ENCODE results near the gene TBL3. TPM values are rescaled to one million over a fixed set of nuclear protein-coding genes. Genes with fewer than 3 reads are reported as not detected.
"Not testable (repeated sequence)": the region's sequence is repeated elsewhere in the genome, so short reads cannot be mapped to it uniquely, and the experiment has no call there.

TBL3 gene
- total RNA-seq, 1 experiment from 2014 or later = 73.4 TPM

GRCh38 chr16:2009791-2010510, 38.1 kb downstream of the TBL3 start, which contains the start of gene ZNF598 (continued):
- no peak for TF ChIP-seq FOXP4 (CRISPR knock-in tag; IDR thresholded peaks at IDR 0.05)
- no peak for TF ChIP-seq NFE2L1 (CRISPR knock-in tag; IDR thresholded peaks at IDR 0.05)
- no peak for TF ChIP-seq ETV6 (CRISPR knock-in tag; IDR thresholded peaks at IDR 0.05)
- peak; percentile 16; the same call in 1 of the 2 replicates for TF ChIP-seq FOXP1 (CRISPR knock-in tag; IDR thresholded peaks at IDR 0.05; ENCODE audit: borderline replicate concordance)
- no peak for TF ChIP-seq GTF2I (CRISPR knock-in tag; conservative IDR thresholded peaks at IDR 0.05)
- TF ChIP-seq, protein P1, sequence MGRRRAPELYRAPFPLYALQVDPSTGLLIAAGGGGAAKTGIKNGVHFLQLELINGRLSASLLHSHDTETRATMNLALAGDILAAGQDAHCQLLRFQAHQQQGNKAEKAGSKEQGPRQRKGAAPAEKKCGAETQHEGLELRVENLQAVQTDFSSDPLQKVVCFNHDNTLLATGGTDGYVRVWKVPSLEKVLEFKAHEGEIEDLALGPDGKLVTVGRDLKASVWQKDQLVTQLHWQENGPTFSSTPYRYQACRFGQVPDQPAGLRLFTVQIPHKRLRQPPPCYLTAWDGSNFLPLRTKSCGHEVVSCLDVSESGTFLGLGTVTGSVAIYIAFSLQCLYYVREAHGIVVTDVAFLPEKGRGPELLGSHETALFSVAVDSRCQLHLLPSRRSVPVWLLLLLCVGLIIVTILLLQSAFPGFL (CRISPR knock-in tag; IDR thresholded peaks at IDR 0.05; ENCODE audit: borderline replicate concordance) = no peak
- TF ChIP-seq, protein P2, sequence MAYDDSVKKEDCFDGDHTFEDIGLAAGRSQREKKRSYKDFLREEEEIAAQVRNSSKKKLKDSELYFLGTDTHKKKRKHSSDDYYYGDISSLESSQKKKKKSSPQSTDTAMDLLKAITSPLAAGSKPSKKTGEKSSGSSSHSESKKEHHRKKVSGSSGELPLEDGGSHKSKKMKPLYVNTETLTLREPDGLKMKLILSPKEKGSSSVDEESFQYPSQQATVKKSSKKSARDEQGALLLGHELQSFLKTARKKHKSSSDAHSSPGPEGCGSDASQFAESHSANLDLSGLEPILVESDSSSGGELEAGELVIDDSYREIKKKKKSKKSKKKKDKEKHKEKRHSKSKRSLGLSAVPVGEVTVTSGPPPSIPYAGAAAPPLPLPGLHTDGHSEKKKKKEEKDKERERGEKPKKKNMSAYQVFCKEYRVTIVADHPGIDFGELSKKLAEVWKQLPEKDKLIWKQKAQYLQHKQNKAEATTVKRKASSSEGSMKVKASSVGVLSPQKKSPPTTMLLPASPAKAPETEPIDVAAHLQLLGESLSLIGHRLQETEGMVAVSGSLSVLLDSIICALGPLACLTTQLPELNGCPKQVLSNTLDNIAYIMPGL (CRISPR knock-in tag; IDR thresholded peaks at IDR 0.05) = 0 out of 2 replicates have a peak, but pooled peaks have one; percentile 31
- TF ChIP-seq, protein P3, sequence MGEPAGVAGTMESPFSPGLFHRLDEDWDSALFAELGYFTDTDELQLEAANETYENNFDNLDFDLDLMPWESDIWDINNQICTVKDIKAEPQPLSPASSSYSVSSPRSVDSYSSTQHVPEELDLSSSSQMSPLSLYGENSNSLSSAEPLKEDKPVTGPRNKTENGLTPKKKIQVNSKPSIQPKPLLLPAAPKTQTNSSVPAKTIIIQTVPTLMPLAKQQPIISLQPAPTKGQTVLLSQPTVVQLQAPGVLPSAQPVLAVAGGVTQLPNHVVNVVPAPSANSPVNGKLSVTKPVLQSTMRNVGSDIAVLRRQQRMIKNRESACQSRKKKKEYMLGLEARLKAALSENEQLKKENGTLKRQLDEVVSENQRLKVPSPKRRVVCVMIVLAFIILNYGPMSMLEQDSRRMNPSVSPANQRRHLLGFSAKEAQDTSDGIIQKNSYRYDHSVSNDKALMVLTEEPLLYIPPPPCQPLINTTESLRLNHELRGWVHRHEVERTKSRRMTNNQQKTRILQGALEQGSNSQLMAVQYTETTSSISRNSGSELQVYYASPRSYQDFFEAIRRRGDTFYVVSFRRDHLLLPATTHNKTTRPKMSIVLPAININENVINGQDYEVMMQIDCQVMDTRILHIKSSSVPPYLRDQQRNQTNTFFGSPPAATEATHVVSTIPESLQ (CRISPR knock-in tag; IDR thresholded peaks at IDR 0.05) = no peak
- no peak for TF ChIP-seq MXD4 (CRISPR knock-in tag; IDR thresholded peaks at IDR 0.05; ENCODE audit: borderline replicate concordance)
- no peak for TF ChIP-seq ZNF121 (CRISPR knock-in tag; IDR thresholded peaks at IDR 0.05)
- 0 out of 2 replicates have a peak, but pooled peaks have one; percentile 58 for TF ChIP-seq MYBL2 (CRISPR knock-in tag; IDR thresholded peaks at IDR 0.05)
- TF ChIP-seq ZNF423 (CRISPR knock-in tag; IDR thresholded peaks at IDR 0.05) = no peak
- TF ChIP-seq ZNF138 (CRISPR knock-in tag; conservative IDR thresholded peaks at IDR 0.05) = no peak

DNA sequence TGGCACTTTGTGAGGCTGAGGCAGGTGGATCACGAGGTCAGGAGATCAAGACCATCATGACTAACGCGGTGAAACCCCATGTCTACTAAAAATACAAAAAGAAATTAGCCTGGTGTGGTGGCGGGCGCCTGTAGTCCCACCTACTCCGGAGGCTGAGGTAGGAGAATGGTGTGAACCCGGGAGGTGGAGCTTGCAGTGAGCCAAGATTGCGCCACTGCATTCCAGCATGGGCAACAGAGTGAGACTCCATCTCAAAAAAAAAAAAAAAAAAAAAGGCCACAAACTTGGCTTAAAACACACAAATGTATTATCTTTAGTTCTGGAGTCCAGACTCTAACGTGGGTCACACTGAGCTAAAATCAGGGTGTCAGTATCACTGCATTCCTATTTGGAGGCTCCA, 39.9 kb downstream of the TBL3 start:
- H3K9me3 Mint-ChIP-seq; POLR2A ChIA-PET; H3K4me3 Mint-ChIP-seq; H3K36me3 Mint-ChIP-seq; ATAC-seq; H3K27me3 Mint-ChIP-seq (ENCODE audit: low read depth); DNase-seq (ENCODE audit: low spot score); H3K27ac Mint-ChIP-seq: not testable (repeated sequence)
- CTCF ChIA-PET = interaction anchor here (0.6 to 6.5 kb wide), 5 partner anchors 7 to 504 kb away, joined by 3 to 82 read pairs (median 4); no protein-coding TSS in a partner anchor
- peaks cover 22% of the 10 kb centered on the region for H3K4me1 Mint-ChIP-seq

GRCh38 chr16:2013527-2013926, 41.7 kb downstream of the TBL3 start:
- Mint-ChIP-seq H3K9me3 (no peaks in the 10 kb centered on the region), H3K36me3 (peaks cover 3% of the 10 kb centered on the region; the same call in 1 of the 2 replicates), H3K4me1 (peaks cover 9% of the 10 kb centered on the region), H3K27ac (no peak overlapping the region), H3K4me3 (no peak overlapping the region), H3K27me3 (ENCODE audit: low read depth) (peaks cover 26% of the 10 kb centered on the region)
- POLR2A ChIA-PET = no interaction called here
- ATAC-seq = no peak
- CTCF ChIA-PET = interaction anchor here (0.5 to 6.5 kb wide), 4 partner anchors 9 to 21 kb away, joined by 3 to 82 read pairs (median 4); no protein-coding TSS in a partner anchor
- DNase-seq (ENCODE audit: low spot score) = no peak
- no peak for TF ChIP-seq JAZF1 (CRISPR knock-in tag; IDR thresholded peaks at IDR 0.05)
- TF ChIP-seq, protein P4, sequence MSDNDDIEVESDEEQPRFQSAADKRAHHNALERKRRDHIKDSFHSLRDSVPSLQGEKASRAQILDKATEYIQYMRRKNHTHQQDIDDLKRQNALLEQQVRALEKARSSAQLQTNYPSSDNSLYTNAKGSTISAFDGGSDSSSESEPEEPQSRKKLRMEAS (CRISPR knock-in tag; IDR thresholded peaks at IDR 0.05) = no peak
- no peak for TF ChIP-seq FOXK1 (CRISPR knock-in tag; IDR thresholded peaks at IDR 0.05)
- no peak for TF ChIP-seq ZNF396 (CRISPR knock-in tag; IDR thresholded peaks at IDR 0.05; ENCODE audit: borderline replicate concordance)
- TF ChIP-seq, protein P5, sequence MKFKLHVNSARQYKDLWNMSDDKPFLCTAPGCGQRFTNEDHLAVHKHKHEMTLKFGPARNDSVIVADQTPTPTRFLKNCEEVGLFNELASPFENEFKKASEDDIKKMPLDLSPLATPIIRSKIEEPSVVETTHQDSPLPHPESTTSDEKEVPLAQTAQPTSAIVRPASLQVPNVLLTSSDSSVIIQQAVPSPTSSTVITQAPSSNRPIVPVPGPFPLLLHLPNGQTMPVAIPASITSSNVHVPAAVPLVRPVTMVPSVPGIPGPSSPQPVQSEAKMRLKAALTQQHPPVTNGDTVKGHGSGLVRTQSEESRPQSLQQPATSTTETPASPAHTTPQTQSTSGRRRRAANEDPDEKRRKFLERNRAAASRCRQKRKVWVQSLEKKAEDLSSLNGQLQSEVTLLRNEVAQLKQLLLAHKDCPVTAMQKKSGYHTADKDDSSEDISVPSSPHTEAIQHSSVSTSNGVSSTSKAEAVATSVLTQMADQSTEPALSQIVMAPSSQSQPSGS (CRISPR knock-in tag; IDR thresholded peaks at IDR 0.05; ENCODE audit: borderline replicate concordance, low read depth) = no peak
- no peak for TF ChIP-seq SMAD4 (CRISPR knock-in tag; IDR thresholded peaks at IDR 0.05)
- no peak for TF ChIP-seq ETV6 (CRISPR knock-in tag; IDR thresholded peaks at IDR 0.05)
- TF ChIP-seq GRHL2 (CRISPR knock-in tag; IDR thresholded peaks at IDR 0.05; ENCODE audit: insufficient replicate concordance, severe bottlenecking) = no peak
- TF ChIP-seq TP53 (CRISPR knock-in tag; IDR thresholded peaks at IDR 0.05) = no peak
- TF ChIP-seq ZNF121 (CRISPR knock-in tag; IDR thresholded peaks at IDR 0.05) = no peak
- no peak for TF ChIP-seq OVOL2 (CRISPR knock-in tag; IDR thresholded peaks at IDR 0.05; ENCODE audit: borderline replicate concordance)
- TF ChIP-seq NR2C2 (CRISPR knock-in tag; IDR thresholded peaks at IDR 0.05) = no peak
- no peak for TF ChIP-seq CDX4 (CRISPR knock-in tag; IDR thresholded peaks at IDR 0.05; ENCODE audit: borderline replicate concordance)
